ENCODE data around the gene SPARCL1. TPM values are rescaled to one million over a fixed set of nuclear protein-coding genes. Genes with fewer than 3 reads are reported as not detected.

Gene SPARCL1
- total RNA-seq, 2 donors from 2014 or later = 1,225 to 2,315 TPM

DNA sequence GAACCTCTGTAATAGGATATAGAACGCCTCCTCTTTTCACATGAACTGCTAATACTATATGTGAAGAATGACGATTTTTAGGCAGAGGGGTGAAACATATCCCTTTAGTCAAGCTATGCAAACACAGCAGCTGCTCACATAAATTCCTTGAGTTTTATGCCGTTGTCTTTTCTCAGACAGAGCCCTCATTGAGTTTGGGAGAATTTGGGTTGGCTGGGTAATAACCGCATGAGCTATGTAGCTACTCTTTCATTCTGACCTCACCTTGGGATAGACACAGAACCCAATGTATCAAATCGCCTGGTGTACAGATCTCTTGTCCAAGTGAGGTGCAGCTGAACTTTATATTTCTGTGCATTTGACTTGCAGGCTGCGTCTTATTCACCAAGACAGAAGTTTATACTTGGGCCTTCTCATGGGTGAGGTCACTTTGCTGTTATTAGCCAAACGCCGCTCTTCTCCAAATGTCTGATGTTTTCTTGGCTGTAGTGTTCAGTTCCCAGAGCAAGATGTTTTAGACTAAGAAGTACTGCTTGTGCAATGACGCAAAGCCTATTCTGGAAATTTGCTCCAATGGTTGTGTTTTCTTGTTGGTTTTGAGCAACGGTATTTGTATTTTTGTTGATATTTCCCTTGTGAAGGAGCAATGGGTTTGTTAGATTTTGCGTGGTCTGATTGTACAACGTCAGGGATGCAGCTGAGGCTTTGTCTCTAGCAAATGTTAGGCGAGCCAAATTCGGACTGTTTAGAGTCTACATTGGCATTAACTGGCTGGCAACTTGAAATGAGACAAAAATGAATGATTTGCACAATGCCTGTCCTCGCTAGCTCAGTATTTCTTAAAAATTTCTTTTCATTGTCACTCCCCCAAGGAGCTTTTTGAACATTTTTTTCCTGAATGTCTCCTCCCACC lies 11.2 kb upstream of the SPARCL1 start:
- TF ChIP-seq, protein P1, sequence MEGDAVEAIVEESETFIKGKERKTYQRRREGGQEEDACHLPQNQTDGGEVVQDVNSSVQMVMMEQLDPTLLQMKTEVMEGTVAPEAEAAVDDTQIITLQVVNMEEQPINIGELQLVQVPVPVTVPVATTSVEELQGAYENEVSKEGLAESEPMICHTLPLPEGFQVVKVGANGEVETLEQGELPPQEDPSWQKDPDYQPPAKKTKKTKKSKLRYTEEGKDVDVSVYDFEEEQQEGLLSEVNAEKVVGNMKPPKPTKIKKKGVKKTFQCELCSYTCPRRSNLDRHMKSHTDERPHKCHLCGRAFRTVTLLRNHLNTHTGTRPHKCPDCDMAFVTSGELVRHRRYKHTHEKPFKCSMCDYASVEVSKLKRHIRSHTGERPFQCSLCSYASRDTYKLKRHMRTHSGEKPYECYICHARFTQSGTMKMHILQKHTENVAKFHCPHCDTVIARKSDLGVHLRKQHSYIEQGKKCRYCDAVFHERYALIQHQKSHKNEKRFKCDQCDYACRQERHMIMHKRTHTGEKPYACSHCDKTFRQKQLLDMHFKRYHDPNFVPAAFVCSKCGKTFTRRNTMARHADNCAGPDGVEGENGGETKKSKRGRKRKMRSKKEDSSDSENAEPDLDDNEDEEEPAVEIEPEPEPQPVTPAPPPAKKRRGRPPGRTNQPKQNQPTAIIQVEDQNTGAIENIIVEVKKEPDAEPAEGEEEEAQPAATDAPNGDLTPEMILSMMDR (IDR thresholded peaks at IDR 0.05) = no peak
- peak overlapping the region; percentile 72 to 88 for H3K27ac ChIP-seq
- ATAC-seq (ENCODE audit: insufficient number of reproducible peaks, low FRiP score, low read depth) (peak; percentile 91), DNase-seq (ENCODE audit: low spot score) (no peak)
- H3K36me3 ChIP-seq = no peaks in the 10 kb centered on the region
- H3K27me3 ChIP-seq (replicated peaks; ENCODE audit: insufficient read depth) = no peaks in the 10 kb centered on the region
- H3K9me3 ChIP-seq = no peaks in the 10 kb centered on the region
- peaks cover 8 to 38% of the 10 kb centered on the region in 2 donors for H3K4me1 ChIP-seq (ENCODE audit: control insufficient read depth in 1 of 2, low read depth in 2 of 2)
- H3K4me3 ChIP-seq = peak overlapping the region; percentile 55

DNA sequence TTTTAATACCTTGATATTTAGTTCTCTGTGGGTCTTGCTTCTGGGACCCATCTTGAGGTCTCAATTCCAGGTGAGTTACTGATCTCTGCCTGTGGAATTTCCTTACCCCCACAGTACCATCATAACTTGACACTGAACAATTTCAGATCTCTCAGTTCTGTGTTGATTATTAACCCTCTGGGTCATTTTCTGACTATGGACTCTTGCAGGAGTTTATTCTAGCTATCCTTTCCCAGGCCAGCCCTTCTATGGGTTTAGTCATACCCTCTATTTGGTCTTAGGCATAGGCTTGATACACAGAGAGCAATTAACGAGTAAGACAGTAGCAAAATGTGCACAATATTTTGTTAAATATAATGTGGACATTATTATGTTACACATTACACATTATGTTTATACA lies 3.7 kb upstream of the SPARCL1 start:
- H3K4me1 ChIP-seq (ENCODE audit: control insufficient read depth in 1 of 2, low read depth in 2 of 2) = peaks cover 13 to 29% of the 10 kb centered on the region in 2 donors
- TF ChIP-seq, protein P1 (IDR thresholded peaks at IDR 0.05) = no peak
- no peak overlapping the region for H3K4me3 ChIP-seq
- H3K27me3 ChIP-seq (replicated peaks; ENCODE audit: insufficient read depth) = no peaks in the 10 kb centered on the region
- H3K27ac ChIP-seq = no peak overlapping the region
- H3K36me3 ChIP-seq = no peaks in the 10 kb centered on the region
- ATAC-seq (ENCODE audit: insufficient number of reproducible peaks, low FRiP score, low read depth) = no peak
- H3K9me3 ChIP-seq = no peaks in the 10 kb centered on the region
- no peak for DNase-seq (ENCODE audit: low spot score)

DNA sequence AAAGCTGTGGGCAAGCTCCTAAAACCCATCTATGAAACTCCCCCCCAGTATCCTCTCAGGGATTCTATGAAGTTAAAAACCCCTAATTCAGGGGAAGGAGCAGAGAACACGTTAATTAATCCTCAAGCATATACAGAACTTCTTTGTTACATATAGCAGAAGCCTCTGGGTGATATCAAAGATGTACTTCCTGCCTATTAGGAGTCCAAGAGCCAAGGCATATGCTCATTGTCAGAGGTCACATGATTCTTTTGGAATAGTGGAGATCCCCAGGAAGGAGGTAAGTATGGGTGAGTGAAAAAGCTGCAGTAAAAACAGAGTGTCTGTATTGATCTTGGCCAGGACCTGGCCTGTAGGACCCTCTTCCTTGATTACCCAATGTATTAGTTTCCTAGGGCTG lies 2.9 kb upstream of the SPARCL1 start:
- DNase-seq (ENCODE audit: low spot score) = no peak
- no peak overlapping the region for H3K4me3 ChIP-seq
- TF ChIP-seq, protein P1 (IDR thresholded peaks at IDR 0.05) = no peak
- H3K9me3 ChIP-seq = no peaks in the 10 kb centered on the region
- H3K27ac ChIP-seq = peak overlapping the region; percentile 92 to 96
- H3K4me1 ChIP-seq (ENCODE audit: control insufficient read depth in 1 of 2, low read depth in 2 of 2) = peaks cover 13 to 29% of the 10 kb centered on the region in 2 donors
- no peaks in the 10 kb centered on the region for H3K27me3 ChIP-seq (replicated peaks; ENCODE audit: insufficient read depth)
- no peak for ATAC-seq (ENCODE audit: insufficient number of reproducible peaks, low FRiP score, low read depth)
- no peaks in the 10 kb centered on the region for H3K36me3 ChIP-seq

DNA sequence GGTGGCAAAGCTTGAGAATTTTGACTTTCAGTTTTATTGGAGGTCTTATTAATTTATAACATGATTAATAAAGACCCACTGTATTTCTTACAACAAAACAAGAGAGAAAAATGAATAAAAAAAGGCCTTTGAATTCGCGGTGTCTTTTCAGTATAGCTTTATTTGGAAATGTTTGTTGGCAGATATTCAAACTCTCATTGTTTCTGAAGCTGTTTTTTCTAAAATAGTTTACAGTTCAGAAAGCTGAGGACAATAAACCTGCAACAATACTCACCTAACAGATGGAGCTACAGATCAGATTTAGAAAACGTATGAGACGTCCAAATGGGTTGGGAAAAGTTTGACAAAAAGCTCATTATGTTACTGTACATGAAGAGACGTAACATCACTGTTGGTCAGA lies 2.4 kb upstream of the SPARCL1 start:
- no peak overlapping the region for H3K4me3 ChIP-seq
- DNase-seq (ENCODE audit: low spot score) = no peak
- no peaks in the 10 kb centered on the region for H3K27me3 ChIP-seq (replicated peaks; ENCODE audit: insufficient read depth)
- ATAC-seq (ENCODE audit: insufficient number of reproducible peaks, low FRiP score, low read depth) = no peak
- peaks cover 13 to 29% of the 10 kb centered on the region in 2 donors for H3K4me1 ChIP-seq (ENCODE audit: control insufficient read depth in 1 of 2, low read depth in 2 of 2)
- H3K27ac ChIP-seq = peak overlapping the region; percentile 92 to 96
- TF ChIP-seq, protein P1 (IDR thresholded peaks at IDR 0.05) = no peak
- H3K36me3 ChIP-seq = no peaks in the 10 kb centered on the region
- H3K9me3 ChIP-seq = no peaks in the 10 kb centered on the region

DNA sequence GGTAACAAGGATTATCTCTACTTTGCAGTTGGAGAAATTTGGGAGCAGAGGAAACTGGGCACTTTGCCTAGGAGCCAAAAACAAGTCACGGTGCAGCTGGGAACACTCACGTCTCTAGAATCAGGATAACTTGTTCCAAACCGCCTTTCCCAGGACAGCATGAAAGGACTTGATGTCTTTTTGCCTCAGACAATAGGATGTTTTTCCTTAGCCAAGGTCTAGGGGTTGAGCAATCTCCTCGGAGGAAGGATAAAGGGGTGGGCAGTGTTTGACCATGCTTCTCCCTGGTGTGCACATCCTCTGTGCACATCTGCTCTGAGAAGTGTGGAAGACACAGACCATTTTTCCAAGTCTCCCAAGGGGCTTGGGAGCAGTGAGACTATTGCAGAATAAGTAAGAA lies 1.7 kb upstream of the SPARCL1 start:
- no peaks in the 10 kb centered on the region for H3K36me3 ChIP-seq
- peak; percentile 14 for DNase-seq (ENCODE audit: low spot score)
- TF ChIP-seq, protein P1 (IDR thresholded peaks at IDR 0.05) = no peak
- no peaks in the 10 kb centered on the region for H3K27me3 ChIP-seq (replicated peaks; ENCODE audit: insufficient read depth)
- no peaks in the 10 kb centered on the region for H3K9me3 ChIP-seq
- peak overlapping the region; percentile 92 to 96 for H3K27ac ChIP-seq
- peak; percentile 31 for ATAC-seq (ENCODE audit: insufficient number of reproducible peaks, low FRiP score, low read depth)
- peaks cover 13 to 33% of the 10 kb centered on the region in 2 donors for H3K4me1 ChIP-seq (ENCODE audit: control insufficient read depth in 1 of 2, low read depth in 2 of 2)
- peak overlapping the region; percentile 79 for H3K4me3 ChIP-seq

All from thoracic aorta (tissue), 2 donors.